ENCODE measurements around the gene CYSRT1.

Gene CYSRT1

DNA sequence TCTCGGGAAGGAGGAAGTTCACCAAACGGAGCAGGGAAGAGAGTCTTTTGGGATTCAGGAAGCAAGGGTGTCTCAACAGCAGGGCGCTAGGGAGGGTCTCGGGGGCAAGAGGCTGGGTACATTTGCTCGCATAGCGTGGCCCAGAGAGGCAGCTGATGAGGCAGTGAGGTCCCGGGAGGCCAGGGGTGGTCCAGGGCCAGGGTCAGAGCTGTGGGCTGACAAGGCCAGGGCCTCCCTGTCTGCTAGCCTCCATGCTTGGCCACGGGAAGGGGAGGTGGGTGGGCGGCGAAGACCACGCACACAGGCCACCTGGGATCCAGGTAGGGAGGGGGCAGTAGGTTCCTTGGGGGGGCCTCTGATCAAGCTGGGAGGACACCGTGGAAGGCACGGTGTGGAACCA, 13.4 kb upstream of the CYSRT1 start:
- no peak for DNase-seq (ENCODE audit: low read depth in 2 of 2, low spot score in 1 of 2)

DNA sequence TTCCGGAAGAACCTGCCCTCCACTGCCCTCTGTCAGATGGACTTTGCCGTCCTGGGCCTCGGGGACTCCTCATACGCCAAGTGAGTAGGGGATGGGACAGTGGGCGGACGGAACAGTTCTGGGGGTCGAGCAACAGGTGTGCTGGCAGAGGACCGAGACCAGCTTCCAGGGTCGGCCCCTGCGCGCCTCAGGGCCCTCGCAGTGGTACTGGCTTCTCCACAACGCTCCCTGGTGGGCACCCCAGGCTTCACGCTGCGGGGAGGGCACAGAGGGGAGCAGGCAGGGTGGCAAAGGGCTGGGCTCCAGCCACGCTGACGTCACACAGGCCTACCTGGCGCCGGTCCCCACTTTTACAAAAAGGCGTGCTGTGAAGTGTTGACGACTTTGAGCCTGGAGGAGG, 12.5 kb upstream of the CYSRT1 start:
- DNase-seq (ENCODE audit: low read depth in 2 of 2, low spot score in 1 of 2): no peak

- DNase-seq (ENCODE audit: low read depth in 2 of 2, low spot score in 1 of 2): no peak
Measured at GRCh38 chr9:137213160-137214060, 11.6 kb upstream of the CYSRT1 start.

DNA sequence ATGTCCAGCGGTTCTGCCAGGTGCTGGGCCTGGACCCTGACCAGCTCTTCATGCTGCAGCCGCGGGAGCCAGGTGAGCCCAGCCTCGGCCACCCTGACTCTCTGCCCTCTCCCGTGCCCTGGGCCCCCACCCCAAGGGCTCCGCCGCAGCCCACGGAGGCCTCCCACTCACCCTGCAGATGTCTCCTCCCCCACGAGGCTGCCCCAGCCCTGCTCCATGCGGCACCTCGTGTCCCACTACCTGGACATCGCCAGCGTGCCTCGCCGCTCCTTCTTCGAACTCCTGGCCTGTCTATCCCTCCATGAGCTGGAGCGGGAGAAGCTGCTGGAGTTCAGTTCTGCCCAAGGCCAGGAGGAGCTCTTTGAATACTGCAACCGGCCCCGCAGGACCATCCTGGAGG, 10.4 kb upstream of the CYSRT1 start:
- DNase-seq (ENCODE audit: low read depth in 2 of 2, low spot score in 1 of 2): no peak

GRCh38 chr9:137215196-137215986, 9.6 kb upstream of the CYSRT1 start:
- no peak for DNase-seq (ENCODE audit: low read depth in 2 of 2, low spot score in 1 of 2)

DNA sequence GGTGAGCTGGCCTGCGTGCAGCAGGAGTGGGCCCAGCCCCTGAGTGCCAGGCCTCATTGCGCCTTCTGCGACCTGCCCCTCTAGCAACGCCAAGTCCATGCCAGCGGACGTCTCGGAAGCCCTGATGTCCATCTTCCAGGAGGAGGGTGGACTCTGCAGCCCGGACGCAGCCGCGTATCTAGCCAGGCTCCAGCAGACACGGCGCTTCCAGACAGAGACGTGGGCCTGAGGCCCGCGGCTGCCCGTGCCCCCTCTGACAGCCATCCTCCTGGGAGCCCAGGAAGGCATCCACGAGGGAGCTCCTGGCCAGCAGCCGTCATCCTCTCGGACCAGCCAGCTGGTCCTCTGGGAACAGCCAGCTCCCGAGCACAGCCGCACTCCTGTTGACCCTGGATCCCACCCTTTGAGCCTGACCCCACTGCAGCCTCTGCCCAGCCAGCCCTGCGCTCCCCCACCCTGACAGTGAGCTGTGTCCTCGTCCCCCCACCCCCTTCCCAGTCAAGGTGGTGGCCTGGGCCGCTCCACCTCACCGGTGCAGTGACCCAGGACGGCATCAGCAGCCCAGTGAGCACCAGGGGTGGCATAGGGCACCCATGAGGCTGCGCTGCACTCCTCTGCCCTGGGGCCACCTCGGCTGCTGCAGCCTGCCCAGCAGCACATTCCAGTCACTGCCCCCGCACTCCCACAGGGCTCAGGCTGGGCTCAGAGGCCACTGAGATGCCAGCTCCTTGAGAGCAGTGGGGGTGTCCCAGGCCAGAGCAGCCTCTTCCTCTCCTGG, 8.6 kb upstream of the CYSRT1 start:
- DNase-seq (ENCODE audit: low read depth in 2 of 2, low spot score in 1 of 2): no peak

GRCh38 chr9:137217276-137218211, 7.4 kb upstream of the CYSRT1 start:
- DNase-seq (ENCODE audit: low read depth in 2 of 2, low spot score in 1 of 2): no peak

DNA sequence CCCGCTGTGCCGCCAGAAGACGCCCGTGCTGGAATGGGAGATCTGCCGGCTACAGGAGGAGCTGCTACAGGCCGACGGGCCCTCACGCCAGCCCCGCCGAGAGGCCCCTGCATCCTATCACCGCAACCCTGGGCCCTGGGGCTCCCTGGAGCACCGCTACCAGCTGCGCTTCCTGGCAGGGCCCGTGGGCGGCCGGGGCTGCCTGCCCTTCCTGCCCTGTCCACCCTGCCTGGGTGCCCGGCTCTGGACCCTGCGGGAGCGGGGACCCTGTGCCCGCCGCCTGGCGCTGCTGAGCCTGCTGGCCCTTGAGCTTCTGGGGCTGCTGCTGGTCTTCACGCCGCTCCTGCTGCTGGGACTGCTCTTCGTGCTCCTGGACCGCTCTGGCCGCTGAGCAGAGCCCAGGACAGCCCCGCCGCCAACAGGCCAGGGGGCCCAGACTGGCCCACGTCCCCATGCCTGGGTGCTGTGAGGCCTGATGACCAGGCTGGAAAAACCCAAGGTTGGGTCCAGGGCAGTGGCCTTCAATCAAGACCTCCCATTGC, 6.7 kb upstream of the CYSRT1 start:
- no peak for DNase-seq (ENCODE audit: low read depth in 2 of 2, low spot score in 1 of 2)

- no peak for DNase-seq (ENCODE audit: low read depth in 2 of 2, low spot score in 1 of 2)
Measured at GRCh38 chr9:137218754-137219271, 6.2 kb upstream of the CYSRT1 start.

DNA sequence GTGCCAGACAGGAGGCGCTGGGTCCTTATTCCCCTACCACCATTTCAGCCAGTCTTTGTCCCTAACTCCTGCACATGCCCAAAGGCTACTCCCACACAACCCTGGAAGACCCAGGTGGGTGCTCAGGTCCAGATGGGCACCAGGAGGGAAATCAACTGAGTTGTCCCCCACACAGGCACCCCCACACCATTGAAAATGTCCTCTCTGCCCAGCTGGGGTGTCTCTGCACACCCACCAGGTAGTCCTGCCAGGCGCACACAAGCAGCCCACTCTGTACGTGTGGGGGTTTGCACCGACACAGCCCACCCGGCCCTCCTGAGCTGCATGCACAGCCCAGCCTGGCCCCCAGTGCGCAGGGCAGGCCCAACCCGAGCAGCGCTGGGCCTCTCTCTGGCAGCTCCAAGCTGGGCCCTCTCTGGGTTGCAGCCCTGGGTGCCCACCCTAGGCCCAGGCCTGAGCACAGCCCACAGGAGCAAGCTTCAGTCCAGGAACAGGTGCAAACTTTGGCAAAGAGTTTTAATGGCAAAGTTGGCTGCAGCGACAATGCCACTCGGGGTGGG, 5.1 kb upstream of the CYSRT1 start:
- DNase-seq (ENCODE audit: low read depth in 2 of 2, low spot score in 1 of 2): no peak

GRCh38 chr9:137220317-137221094, 4.5 kb upstream of the CYSRT1 start:
- no peak for DNase-seq (ENCODE audit: low read depth in 2 of 2, low spot score in 1 of 2)

- no peak for DNase-seq (ENCODE audit: low read depth in 2 of 2, low spot score in 1 of 2)
Measured at GRCh38 chr9:137221095-137221505, 3.9 kb upstream of the CYSRT1 start.

- no peak for DNase-seq (ENCODE audit: low read depth in 2 of 2, low spot score in 1 of 2)
Measured at GRCh38 chr9:137221506-137222111, 3.4 kb upstream of the CYSRT1 start.

DNA sequence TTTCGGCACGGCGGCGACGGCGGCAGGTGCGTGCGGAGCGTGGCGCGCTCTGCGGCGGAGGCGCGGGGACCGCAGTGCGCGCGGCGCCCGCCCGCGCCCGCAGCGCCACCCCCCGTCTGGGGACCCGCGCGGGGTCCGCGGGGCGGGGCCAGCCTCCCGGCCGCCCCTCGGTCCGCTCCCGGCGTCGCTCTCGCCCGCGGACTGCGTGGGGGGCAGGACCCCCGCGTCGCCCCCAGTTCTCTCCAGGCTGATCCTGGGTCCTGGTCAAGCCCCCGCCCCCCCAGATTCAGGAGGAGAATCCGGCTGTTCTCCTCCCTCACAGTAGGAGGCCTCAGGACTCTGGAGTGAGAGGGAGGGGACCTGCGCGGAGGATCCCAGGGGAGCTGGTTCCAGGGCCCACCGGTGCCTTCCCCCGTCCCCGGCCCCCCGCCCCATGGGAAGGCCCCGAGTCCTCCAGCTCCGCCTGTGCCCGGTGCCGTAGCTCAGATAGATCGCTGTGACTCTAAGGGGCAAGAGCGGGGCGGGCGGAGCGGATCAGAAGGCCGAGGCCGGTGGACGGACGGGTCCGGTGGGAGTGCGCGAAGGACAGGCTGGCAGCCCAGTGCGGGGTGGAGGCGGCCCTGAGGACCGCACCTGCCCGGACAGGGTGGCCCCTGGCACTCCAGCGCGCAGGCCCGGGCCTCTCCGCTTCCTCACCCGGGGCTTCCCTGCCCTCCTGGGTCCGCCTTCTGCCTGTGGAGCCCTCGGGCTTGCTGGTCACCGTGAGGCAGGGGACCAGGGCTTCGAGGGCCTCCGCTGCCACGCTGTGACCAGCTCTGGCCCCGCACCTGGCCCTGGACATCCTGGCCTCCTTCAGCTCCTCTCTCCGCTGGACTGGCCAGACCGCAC, 2.5 kb upstream of the CYSRT1 start, which contains the start of gene RNF208:
Gene RNF208 (minus strand): TSS at position 51 of the 888 bp plus-strand sequence. CDS start 1,028 bp downstream, outside the sequence.
- no peak for DNase-seq (ENCODE audit: low read depth in 2 of 2, low spot score in 1 of 2)

DNA sequence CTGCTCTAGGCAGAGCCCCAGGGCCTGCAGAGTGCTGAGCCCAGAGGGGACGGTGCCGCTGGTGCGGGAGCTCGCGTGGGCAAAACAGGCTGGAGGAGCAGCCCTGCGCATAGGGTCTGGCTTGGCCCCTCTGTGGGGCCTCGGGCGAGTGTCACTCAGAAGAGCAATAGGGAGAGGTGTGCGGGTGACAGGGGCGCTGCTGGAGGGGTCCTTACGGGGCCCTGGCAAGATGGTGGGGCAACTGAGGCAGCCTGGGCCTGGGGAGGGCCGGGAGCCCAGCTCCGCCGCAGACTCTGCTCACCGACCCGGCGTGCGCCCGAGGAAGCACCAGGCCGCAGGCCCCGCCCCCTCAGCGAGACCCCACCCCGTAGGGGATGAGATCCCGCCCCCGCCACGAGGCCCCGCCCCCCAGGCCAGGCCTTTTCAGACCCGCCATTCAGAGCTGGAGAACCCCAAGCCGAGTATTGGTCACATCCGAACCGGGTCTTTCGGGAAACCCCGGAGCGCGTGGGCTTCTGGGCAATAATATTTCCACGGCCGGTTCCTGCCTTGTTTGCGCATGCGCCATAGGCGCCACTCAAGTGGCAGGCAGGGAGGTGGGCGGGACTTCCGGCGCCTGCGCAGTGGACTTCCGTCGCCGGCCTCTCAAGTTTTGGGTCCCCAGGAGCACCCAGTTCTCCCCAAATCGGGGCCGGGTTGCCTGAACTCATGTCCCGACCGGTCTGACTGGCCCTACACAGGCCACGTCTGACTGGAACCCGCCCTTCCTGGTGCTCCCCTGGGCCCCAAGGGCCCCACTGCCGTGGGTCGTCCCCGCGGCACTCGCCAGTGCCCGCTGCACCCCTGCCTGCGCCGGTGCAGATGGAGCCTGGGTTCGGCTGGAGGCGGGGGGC, 1.6 kb upstream of the CYSRT1 start:
- peak; percentile 94 to 98 for DNase-seq (ENCODE audit: low read depth in 2 of 2, low spot score in 1 of 2)

DNA sequence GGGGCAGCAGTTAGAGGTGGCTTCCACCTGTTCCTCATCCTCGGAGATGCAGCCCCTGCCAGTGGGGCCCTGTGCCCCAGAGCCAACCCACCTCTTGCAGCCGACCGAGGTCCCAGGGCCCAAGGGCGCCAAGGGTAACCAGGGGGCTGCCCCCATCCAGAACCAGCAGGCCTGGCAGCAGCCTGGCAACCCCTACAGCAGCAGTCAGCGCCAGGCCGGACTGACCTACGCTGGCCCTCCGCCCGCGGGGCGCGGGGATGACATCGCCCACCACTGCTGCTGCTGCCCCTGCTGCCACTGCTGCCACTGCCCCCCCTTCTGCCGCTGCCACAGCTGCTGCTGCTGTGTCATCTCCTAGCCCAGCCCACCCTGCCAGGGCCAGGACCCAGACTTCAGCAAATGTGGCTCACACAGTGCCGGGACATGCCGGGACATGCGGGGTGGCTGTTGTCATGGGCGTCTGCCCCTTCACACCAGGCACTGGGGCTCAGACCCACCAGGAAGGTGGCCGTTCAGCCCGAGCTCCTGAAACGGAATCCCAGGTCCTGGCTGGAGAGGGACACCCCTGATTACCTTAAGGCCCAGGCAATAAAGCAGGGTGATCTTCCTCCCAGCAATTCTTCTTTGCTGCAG, 841 bp downstream of the CYSRT1 start:
- DNase-seq (ENCODE audit: low read depth in 2 of 2, low spot score in 1 of 2): no peak

All from stimulated activated CD8-positive, alpha-beta memory T cell treated with anti-CD3 and anti-CD28 coated beads, Interleukin-4, amount 100 ng/mL, for 1 hour (primary cell).